ENCODE data around the gene TTLL5.
"Not testable (repeated sequence)": the region's sequence is repeated elsewhere in the genome, so short reads cannot be mapped to it uniquely, and the experiment has no call there.

The TTLL5 gene

GRCh38 chr14:75844486-75844885 lies 183.4 kb downstream of the TTLL5 start:
- POLR2A ChIA-PET = no interaction called here
- no peak for TF ChIP-seq LEF1 (IDR thresholded peaks at IDR 0.05; ENCODE audit: borderline replicate concordance)
- TF ChIP-seq ZNF384 (IDR thresholded peaks at IDR 0.05) = no peak
- TF ChIP-seq ARNT (IDR thresholded peaks at IDR 0.05) = no peak
- no peak for TF ChIP-seq CTBP1 (IDR thresholded peaks at IDR 0.05; ENCODE audit: borderline replicate concordance)
- no peak for TF ChIP-seq PKNOX1 (IDR thresholded peaks at IDR 0.05)
- no peak for TF ChIP-seq FOXK2 (IDR thresholded peaks at IDR 0.05)
- no peak for TF ChIP-seq SP1 (IDR thresholded peaks at IDR 0.05)
- no peak for TF ChIP-seq BHLHE40 (IDR thresholded peaks at IDR 0.05; ENCODE audit: borderline replicate concordance)
- no peak for TF ChIP-seq HDGF (IDR thresholded peaks at IDR 0.05; ENCODE audit: borderline replicate concordance)
- TF ChIP-seq L3MBTL2 (conservative IDR thresholded peaks at IDR 0.05) = no peak
- TF ChIP-seq FOXA1 (IDR thresholded peaks at IDR 0.05) = no peak
- no peak for TF ChIP-seq ELF4 (IDR thresholded peaks at IDR 0.05)
- DNase-seq (ENCODE audit: extremely low spot score) = no peak
- CTCF ChIA-PET = interaction anchor here (0.7 kb wide), 1 partner anchor 96 kb away, joined by 3 read pairs; no protein-coding TSS in a partner anchor

GRCh38 chr14:75845136-75845804 lies 184.2 kb downstream of the TTLL5 start:
- no peak for DNase-seq (ENCODE audit: extremely low spot score)
- TF ChIP-seq SUZ12 (IDR thresholded peaks at IDR 0.05) (no peak), SP1 (IDR thresholded peaks at IDR 0.05) (no peak), HDGF (IDR thresholded peaks at IDR 0.05; ENCODE audit: borderline replicate concordance) (no peak), FOXK2 (IDR thresholded peaks at IDR 0.05) (no peak), ZNF384 (IDR thresholded peaks at IDR 0.05) (no peak), TARDBP (IDR thresholded peaks at IDR 0.05) (no peak), ARNT (IDR thresholded peaks at IDR 0.05) (no peak), LEF1 (IDR thresholded peaks at IDR 0.05; ENCODE audit: borderline replicate concordance) (no peak), FOXA1 (IDR thresholded peaks at IDR 0.05) (no peak), PKNOX1 (IDR thresholded peaks at IDR 0.05) (no peak), NFRKB (IDR thresholded peaks at IDR 0.05) (no peak), L3MBTL2 (conservative IDR thresholded peaks at IDR 0.05) (no peak), ELF4 (IDR thresholded peaks at IDR 0.05) (no peak), CTBP1 (IDR thresholded peaks at IDR 0.05; ENCODE audit: borderline replicate concordance) (no peak), BHLHE40 (IDR thresholded peaks at IDR 0.05; ENCODE audit: borderline replicate concordance) (no peak)
- CTCF ChIA-PET = no interaction called here
- POLR2A ChIA-PET = no interaction called here

- POLR2A ChIA-PET = not testable (repeated sequence)
Observed at GRCh38 chr14:75846694-75847093, 185.6 kb downstream of the TTLL5 start.

GRCh38 chr14:75847584-75847983 lies 186.5 kb downstream of the TTLL5 start:
- TF ChIP-seq ARNT (IDR thresholded peaks at IDR 0.05) = no peak
- TF ChIP-seq SUZ12 (IDR thresholded peaks at IDR 0.05) = no peak
- no peak for TF ChIP-seq FOXM1 (IDR thresholded peaks at IDR 0.05; ENCODE audit: borderline replicate concordance)
- TF ChIP-seq FOXK2 (IDR thresholded peaks at IDR 0.05) = no peak
- TF ChIP-seq TARDBP (IDR thresholded peaks at IDR 0.05) = no peak
- TF ChIP-seq ELF4 (IDR thresholded peaks at IDR 0.05) = no peak
- TF ChIP-seq SP1 (IDR thresholded peaks at IDR 0.05) = no peak
- ChIA-PET CTCF (no interaction called here), POLR2A (no interaction called here)
- DNase-seq (ENCODE audit: extremely low spot score) = no peak

More at GRCh38 chr14:75846694-75847093, 185.6 kb downstream of the TTLL5 start:
- CTCF ChIA-PET = interaction anchor here (0.6 kb wide), 1 partner anchor 718 kb away, joined by 4 read pairs; no protein-coding TSS in a partner anchor
- DNase-seq (ENCODE audit: extremely low spot score) = not testable (repeated sequence)

GRCh38 chr14:75848167-75848913 lies 187.3 kb downstream of the TTLL5 start:
- CTCF ChIA-PET = no interaction called here

More at GRCh38 chr14:75848167-75848913, 187.3 kb downstream of the TTLL5 start:
- POLR2A ChIA-PET = no interaction called here
- TF ChIP-seq FOXK2 (IDR thresholded peaks at IDR 0.05) (no peak), LEF1 (IDR thresholded peaks at IDR 0.05; ENCODE audit: borderline replicate concordance) (no peak), HDGF (IDR thresholded peaks at IDR 0.05; ENCODE audit: borderline replicate concordance) (no peak), ELF4 (IDR thresholded peaks at IDR 0.05) (no peak), PKNOX1 (IDR thresholded peaks at IDR 0.05) (no peak), ARNT (IDR thresholded peaks at IDR 0.05) (no peak), NFRKB (IDR thresholded peaks at IDR 0.05) (no peak), FOXM1 (IDR thresholded peaks at IDR 0.05; ENCODE audit: borderline replicate concordance) (no peak), SP1 (IDR thresholded peaks at IDR 0.05) (no peak), SUZ12 (IDR thresholded peaks at IDR 0.05) (no peak), FOXA1 (IDR thresholded peaks at IDR 0.05) (no peak), ZNF384 (IDR thresholded peaks at IDR 0.05) (no peak)
- no peak for DNase-seq (ENCODE audit: extremely low spot score)

Measured in HEK293T (cell line).